Measurements from ENCODE around the gene TRANK1. TPM values are rescaled to one million over a fixed set of nuclear protein-coding genes. Genes with fewer than 3 reads are reported as not detected.
A peak's percentile ranks its signal among the peaks of the same experiment; 100 is the strongest.

Gene TRANK1
- total and polyA plus RNA-seq, 10 donors, result 5.3 to 75.6 (median 54.2) TPM

DNA sequence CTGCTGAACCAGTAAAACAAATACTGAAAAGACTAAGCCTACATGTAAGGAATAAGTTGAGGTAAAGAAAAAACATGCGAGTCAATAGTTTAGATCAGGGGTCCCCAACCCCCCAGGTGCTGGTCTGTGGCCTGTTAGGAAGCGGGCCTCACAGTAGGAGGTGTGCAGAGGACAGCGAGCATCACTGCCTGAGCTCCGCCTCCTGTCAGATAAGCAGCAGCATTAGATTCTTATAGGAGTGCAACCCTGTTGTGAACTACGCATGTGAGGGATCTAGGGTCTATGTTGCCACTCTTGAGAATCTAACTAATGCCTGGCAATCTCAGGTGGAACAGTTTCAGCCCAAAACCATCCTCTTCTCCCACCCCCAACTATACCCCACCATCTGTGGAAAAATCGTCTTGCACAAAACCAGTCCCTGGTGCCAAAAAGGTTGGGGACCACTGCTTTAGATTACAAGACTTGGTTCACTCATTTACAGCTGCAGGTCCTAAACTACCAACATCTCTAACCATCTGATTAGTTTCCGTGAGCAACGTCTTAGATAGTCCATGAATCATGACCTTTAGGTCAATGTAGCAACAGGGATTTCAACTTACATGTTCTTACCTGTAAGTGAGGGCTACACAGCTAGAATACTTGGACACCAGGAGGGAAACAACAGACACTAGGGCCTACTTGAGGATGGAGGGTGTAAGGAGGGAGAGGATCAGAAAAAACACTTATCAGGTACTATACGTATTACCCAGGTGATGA is 66.7 kb downstream of the TRANK1 start:
- no peak overlapping the region for H3K4me3 ChIP-seq
- peaks cover 8 to 44% (median 21%) of the 10 kb centered on the region in 6 donors for H3K4me1 ChIP-seq
- TF ChIP-seq POLR2A (IDR thresholded peaks at IDR 0.05) (no peak), POLR2AphosphoS5 (IDR thresholded peaks at IDR 0.05) (no peak)
- TF ChIP-seq, protein P1, sequence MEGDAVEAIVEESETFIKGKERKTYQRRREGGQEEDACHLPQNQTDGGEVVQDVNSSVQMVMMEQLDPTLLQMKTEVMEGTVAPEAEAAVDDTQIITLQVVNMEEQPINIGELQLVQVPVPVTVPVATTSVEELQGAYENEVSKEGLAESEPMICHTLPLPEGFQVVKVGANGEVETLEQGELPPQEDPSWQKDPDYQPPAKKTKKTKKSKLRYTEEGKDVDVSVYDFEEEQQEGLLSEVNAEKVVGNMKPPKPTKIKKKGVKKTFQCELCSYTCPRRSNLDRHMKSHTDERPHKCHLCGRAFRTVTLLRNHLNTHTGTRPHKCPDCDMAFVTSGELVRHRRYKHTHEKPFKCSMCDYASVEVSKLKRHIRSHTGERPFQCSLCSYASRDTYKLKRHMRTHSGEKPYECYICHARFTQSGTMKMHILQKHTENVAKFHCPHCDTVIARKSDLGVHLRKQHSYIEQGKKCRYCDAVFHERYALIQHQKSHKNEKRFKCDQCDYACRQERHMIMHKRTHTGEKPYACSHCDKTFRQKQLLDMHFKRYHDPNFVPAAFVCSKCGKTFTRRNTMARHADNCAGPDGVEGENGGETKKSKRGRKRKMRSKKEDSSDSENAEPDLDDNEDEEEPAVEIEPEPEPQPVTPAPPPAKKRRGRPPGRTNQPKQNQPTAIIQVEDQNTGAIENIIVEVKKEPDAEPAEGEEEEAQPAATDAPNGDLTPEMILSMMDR (IDR thresholded peaks at IDR 0.05 in 8 of 11, conservative IDR thresholded peaks at IDR 0.05 in 3 of 11), result no peak
- H3K27ac ChIP-seq, result peak overlapping the region in 5 of 8 donors; percentile 10 to 90 (median 80)
- intact Hi-C loops (cut with DNase I; ENCODE audit: low total_unique reads), result no loop called here
- peaks cover 0 to 39% (median 11%) of the 10 kb centered on the region in 6 donors for H3K36me3 ChIP-seq
- no peak for DNase-seq
- H3K27me3 ChIP-seq (replicated peaks in 1 of 7), result no peaks in the 10 kb centered on the region
- WGBS, 5 donors, result 87 to 93% (median 92%) methylated on average over 9 of the region's 9 CpGs
- H3K9me3 ChIP-seq, result no peaks in the 10 kb centered on the region

DNA sequence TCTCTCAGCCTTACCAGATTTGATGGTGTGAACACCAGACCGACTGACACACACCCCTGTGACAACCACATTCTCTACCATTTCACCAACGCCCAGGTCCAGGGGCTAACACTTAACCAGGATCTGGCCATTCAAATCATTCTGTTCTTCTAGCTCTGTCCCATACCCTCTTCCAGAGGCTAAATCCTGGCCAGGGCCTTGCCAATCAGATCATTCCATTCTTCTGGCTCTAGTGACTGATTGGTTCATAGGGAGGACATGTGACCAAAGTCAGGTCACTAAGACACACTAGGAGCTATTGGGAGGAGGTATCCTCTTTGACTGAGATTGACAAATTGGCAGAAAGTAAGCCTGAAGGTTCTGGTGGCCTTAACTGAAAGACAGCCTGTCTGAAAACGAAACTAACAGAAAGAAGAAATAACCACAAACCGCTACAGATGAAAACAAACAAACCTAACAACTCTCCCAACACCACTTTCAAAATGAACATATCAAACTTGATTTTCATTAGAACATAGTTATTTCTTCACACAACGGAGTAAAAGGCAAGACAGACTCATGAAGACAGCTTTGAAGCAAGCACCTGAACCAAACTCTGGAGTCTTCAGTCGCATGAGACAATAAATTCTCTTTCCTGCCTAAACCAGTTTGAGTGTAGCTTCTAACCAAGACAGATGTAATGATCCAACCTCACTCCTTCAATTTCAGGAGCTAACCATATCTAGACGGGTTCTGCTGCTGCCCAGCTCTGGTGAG is 68.5 kb downstream of the TRANK1 start:
- 35 to 45% (median 38%) methylated on average over 7 of the region's 7 CpGs for WGBS, 5 donors
- H3K27me3 ChIP-seq (replicated peaks in 1 of 7), result no peaks in the 10 kb centered on the region
- H3K36me3 ChIP-seq, result peaks cover 0 to 36% (median 9%) of the 10 kb centered on the region in 6 donors
- no peaks in the 10 kb centered on the region for H3K9me3 ChIP-seq
- TF ChIP-seq, protein P1 (IDR thresholded peaks at IDR 0.05 in 8 of 11, conservative IDR thresholded peaks at IDR 0.05 in 3 of 11), result no peak
- TF ChIP-seq POLR2AphosphoS5 (IDR thresholded peaks at IDR 0.05) (no peak), POLR2A (IDR thresholded peaks at IDR 0.05) (no peak)
- peak overlapping the region; percentile 39 to 90 (median 79) for H3K27ac ChIP-seq
- intact Hi-C loops (cut with DNase I; ENCODE audit: low total_unique reads), result no loop called here
- H3K4me1 ChIP-seq, result peaks cover 8 to 44% (median 21%) of the 10 kb centered on the region in 6 donors
- H3K4me3 ChIP-seq, result peak overlapping the region in 1 of 8 donors; percentile 52
- no peak for DNase-seq

DNA sequence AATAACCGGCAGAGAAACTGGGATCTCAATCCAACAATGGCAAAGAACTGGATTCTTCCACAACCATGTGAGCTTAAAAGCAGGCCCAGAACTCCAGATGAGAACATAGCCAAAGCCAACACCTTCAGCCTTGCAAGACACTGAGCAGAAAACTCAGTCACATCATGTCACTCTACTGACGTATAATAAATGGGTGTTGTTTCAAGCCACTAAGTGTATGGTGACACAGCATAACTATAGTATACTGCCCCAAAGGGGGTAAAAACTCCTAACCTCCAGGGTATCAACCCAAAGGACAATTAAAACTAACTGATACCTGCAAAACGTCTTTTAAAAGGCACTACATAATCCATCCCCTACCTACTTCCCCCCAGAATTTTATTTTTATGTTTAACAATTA is 69.5 kb downstream of the TRANK1 start:
- H3K36me3 ChIP-seq, result peaks cover 0 to 42% (median 11%) of the 10 kb centered on the region in 6 donors
- peak overlapping the region in 5 of 8 donors; percentile 75 to 90 (median 80) for H3K27ac ChIP-seq
- peaks cover 8 to 44% (median 21%) of the 10 kb centered on the region in 6 donors for H3K4me1 ChIP-seq
- no peaks in the 10 kb centered on the region for H3K9me3 ChIP-seq
- DNase-seq, result no peak
- H3K4me3 ChIP-seq, result no peak overlapping the region
- TF ChIP-seq, protein P1 (IDR thresholded peaks at IDR 0.05 in 8 of 11, conservative IDR thresholded peaks at IDR 0.05 in 3 of 11), result no peak
- TF ChIP-seq POLR2A (IDR thresholded peaks at IDR 0.05) (no peak), POLR2AphosphoS5 (IDR thresholded peaks at IDR 0.05) (no peak)
- 87 to 97% (median 91%) methylated on average over 3 of the region's 3 CpGs for WGBS, 5 donors
- intact Hi-C loops (cut with DNase I; ENCODE audit: low total_unique reads), result no loop called here
- H3K27me3 ChIP-seq (replicated peaks in 1 of 7), result no peaks in the 10 kb centered on the region

DNA sequence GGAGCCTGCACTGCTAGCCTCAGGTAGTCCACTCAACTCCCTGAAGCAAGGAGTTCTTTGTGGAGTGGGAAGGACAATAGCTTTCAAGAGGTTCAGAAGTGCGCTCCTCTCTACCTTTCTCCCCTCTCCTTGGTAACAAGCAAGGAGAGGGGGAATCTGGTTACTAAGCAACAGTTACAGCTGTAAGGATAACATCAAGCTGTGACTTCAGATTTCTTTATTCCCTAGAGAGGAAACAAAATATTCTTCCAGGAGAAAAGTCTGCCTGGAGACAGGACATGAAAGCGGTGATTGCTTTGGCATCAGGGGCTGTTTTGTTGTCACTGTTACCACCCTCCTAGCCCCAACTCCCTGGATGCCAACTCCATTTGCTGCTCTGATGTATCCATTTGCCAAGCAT is 70.4 kb downstream of the TRANK1 start:
- no peaks in the 10 kb centered on the region for H3K9me3 ChIP-seq

More for the DNA sequence above, 70.4 kb downstream of the TRANK1 start:
- TF ChIP-seq POLR2A (IDR thresholded peaks at IDR 0.05) (no peak), POLR2AphosphoS5 (IDR thresholded peaks at IDR 0.05) (no peak)
- TF ChIP-seq, protein P1 (IDR thresholded peaks at IDR 0.05 in 8 of 11, conservative IDR thresholded peaks at IDR 0.05 in 3 of 11), result no peak
- WGBS, 5 donors, result 96 to 100% (median 98%) methylated on average over 2 of the region's 2 CpGs
- Histone ChIP-seq H3K4me1 (peaks cover 8 to 44% (median 21%) of the 10 kb centered on the region in 6 donors), H3K4me3 (no peak overlapping the region), H3K27me3 (replicated peaks in 1 of 7) (no peaks in the 10 kb centered on the region), H3K36me3 (peaks cover 0 to 50% (median 14%) of the 10 kb centered on the region in 6 donors), H3K27ac (peak overlapping the region in 2 of 8 donors; percentile 2 to 28)
- intact Hi-C loops (cut with DNase I; ENCODE audit: low total_unique reads), result no loop called here
- no peak for DNase-seq
